Body of pancreas (tissue), 4 donors: Measurements from ENCODE around the gene ADK.

Experiments used
- CTCF ChIP-seq, 7 experiments: fragments of 450-650 bp in 4 of 7; fragments of 200-600 bp in 3 of 7; sonication (generic) in 3 of 7; IDR thresholded peaks; one replicate each; pipeline ENCODE4 v1.5.1; 2016 to 2019; ENCODE audit warnings: antibody characterized with exemption in 7 of 7
- POLR2A ChIP-seq, 3 donors: fragments of 450-650 bp; IDR thresholded peaks; one replicate each; pipeline ENCODE4 v1.6.1; 2016; ENCODE audit warnings: antibody characterized with exemption in 3 of 3, mild to moderate bottlenecking in 2 of 3

GRCh38 chr10:74708246-74708645 is 557.2 kb downstream of the ADK start:
- TF ChIP-seq POLR2A (IDR thresholded peaks at IDR 0.05) (no peak), CTCF (IDR thresholded peaks at IDR 0.05) (no peak)
